ENCODE data around the gene DUT.

The DUT gene

GRCh38 chr15:48331796-48332641, 790 bp downstream of the DUT start:
- H3K4me3 ChIP-seq (ENCODE audit: insufficient read depth, low read length, poor library complexity, severe bottlenecking) = peak overlapping the region; percentile 95
- no peaks in the 10 kb centered on the region for H3K9me3 ChIP-seq (ENCODE audit: insufficient read depth, low read length)
- H3K79me2 ChIP-seq (ENCODE audit: insufficient read depth, low read length) = peaks cover 61% of the 10 kb centered on the region
- H3K4me2 ChIP-seq (ENCODE audit: low read depth, low read length, poor library complexity, severe bottlenecking) = peak overlapping the region; percentile 94
- peaks cover 6% of the 10 kb centered on the region; the same call in 1 of the 2 replicates for H3F3A ChIP-seq (ENCODE audit: insufficient read depth)
- H3K9me2 ChIP-seq (replicated peaks; ENCODE audit: insufficient read depth, low read length) = no peaks in the 10 kb centered on the region
- H3K9ac ChIP-seq (ENCODE audit: low read length) = peak overlapping the region; percentile 99
- H3K27me3 ChIP-seq (ENCODE audit: low read length) = no peaks in the 10 kb centered on the region
- peak overlapping the region; percentile 66 for H2AFZ ChIP-seq (ENCODE audit: low read depth, low read length, severe bottlenecking)
- peaks cover 18% of the 10 kb centered on the region for H3K36me3 ChIP-seq (ENCODE audit: low read length)
- H3K27ac ChIP-seq (ENCODE audit: low read depth, low read length) = peak overlapping the region; percentile 88
- TF ChIP-seq, protein P1, sequence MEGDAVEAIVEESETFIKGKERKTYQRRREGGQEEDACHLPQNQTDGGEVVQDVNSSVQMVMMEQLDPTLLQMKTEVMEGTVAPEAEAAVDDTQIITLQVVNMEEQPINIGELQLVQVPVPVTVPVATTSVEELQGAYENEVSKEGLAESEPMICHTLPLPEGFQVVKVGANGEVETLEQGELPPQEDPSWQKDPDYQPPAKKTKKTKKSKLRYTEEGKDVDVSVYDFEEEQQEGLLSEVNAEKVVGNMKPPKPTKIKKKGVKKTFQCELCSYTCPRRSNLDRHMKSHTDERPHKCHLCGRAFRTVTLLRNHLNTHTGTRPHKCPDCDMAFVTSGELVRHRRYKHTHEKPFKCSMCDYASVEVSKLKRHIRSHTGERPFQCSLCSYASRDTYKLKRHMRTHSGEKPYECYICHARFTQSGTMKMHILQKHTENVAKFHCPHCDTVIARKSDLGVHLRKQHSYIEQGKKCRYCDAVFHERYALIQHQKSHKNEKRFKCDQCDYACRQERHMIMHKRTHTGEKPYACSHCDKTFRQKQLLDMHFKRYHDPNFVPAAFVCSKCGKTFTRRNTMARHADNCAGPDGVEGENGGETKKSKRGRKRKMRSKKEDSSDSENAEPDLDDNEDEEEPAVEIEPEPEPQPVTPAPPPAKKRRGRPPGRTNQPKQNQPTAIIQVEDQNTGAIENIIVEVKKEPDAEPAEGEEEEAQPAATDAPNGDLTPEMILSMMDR (IDR thresholded peaks at IDR 0.05; ENCODE audit: insufficient read depth, low read length, poor library complexity, severe bottlenecking) = no peak
- TF ChIP-seq EZH2phosphoT487 (conservative IDR thresholded peaks at IDR 0.05; ENCODE audit: low read length) = no peak
- H4K20me1 ChIP-seq (ENCODE audit: low read depth, low read length) = peaks cover 22% of the 10 kb centered on the region

- Histone ChIP-seq H3K27ac (ENCODE audit: low read depth, low read length) (peak overlapping the region; percentile 88), H3K27me3 (ENCODE audit: low read length) (no peaks in the 10 kb centered on the region), H3K4me2 (ENCODE audit: low read depth, low read length, poor library complexity, severe bottlenecking) (peak overlapping the region; percentile 94), H3K79me2 (ENCODE audit: insufficient read depth, low read length) (peaks cover 67% of the 10 kb centered on the region), H3K9ac (ENCODE audit: low read length) (peak overlapping the region; percentile 99), H2AFZ (ENCODE audit: low read depth, low read length, severe bottlenecking) (peak overlapping the region; percentile 61), H3K4me3 (ENCODE audit: insufficient read depth, low read length, poor library complexity, severe bottlenecking) (peak overlapping the region; percentile 95), H3K9me2 (replicated peaks; ENCODE audit: insufficient read depth, low read length) (no peaks in the 10 kb centered on the region), H3K9me3 (ENCODE audit: insufficient read depth, low read length) (no peaks in the 10 kb centered on the region), H3K36me3 (ENCODE audit: low read length) (peaks cover 24% of the 10 kb centered on the region), H4K20me1 (ENCODE audit: low read depth, low read length) (peaks cover 28% of the 10 kb centered on the region), H3F3A (ENCODE audit: insufficient read depth) (peaks cover 6% of the 10 kb centered on the region; the same call in 1 of the 2 replicates)
- TF ChIP-seq EZH2phosphoT487 (conservative IDR thresholded peaks at IDR 0.05; ENCODE audit: low read length) = no peak
- TF ChIP-seq, protein P1 (IDR thresholded peaks at IDR 0.05; ENCODE audit: insufficient read depth, low read length, poor library complexity, severe bottlenecking) = no peak
These were observed 1.4 kb downstream of the DUT start for GRCh38 chr15:48332642-48333034.

GRCh38 chr15:48333540-48333939, 2.3 kb downstream of the DUT start:
- Histone ChIP-seq H4K20me1 (ENCODE audit: low read depth, low read length) (peaks cover 36% of the 10 kb centered on the region), H2AFZ (ENCODE audit: low read depth, low read length, severe bottlenecking) (no peak overlapping the region), H3K9ac (ENCODE audit: low read length) (peak overlapping the region; percentile 99), H3K27ac (ENCODE audit: low read depth, low read length) (peak overlapping the region; percentile 88), H3K79me2 (ENCODE audit: insufficient read depth, low read length) (peaks cover 74% of the 10 kb centered on the region), H3K27me3 (ENCODE audit: low read length) (no peaks in the 10 kb centered on the region), H3K4me2 (ENCODE audit: low read depth, low read length, poor library complexity, severe bottlenecking) (peak overlapping the region; percentile 94), H3K9me3 (ENCODE audit: insufficient read depth, low read length) (no peaks in the 10 kb centered on the region), H3K36me3 (ENCODE audit: low read length) (peaks cover 30% of the 10 kb centered on the region), H3K4me3 (ENCODE audit: insufficient read depth, low read length, poor library complexity, severe bottlenecking) (peak overlapping the region; percentile 95), H3K9me2 (replicated peaks; ENCODE audit: insufficient read depth, low read length) (no peaks in the 10 kb centered on the region), H3F3A (ENCODE audit: insufficient read depth) (peaks cover 6% of the 10 kb centered on the region; the same call in 1 of the 2 replicates)
- TF ChIP-seq EZH2phosphoT487 (conservative IDR thresholded peaks at IDR 0.05; ENCODE audit: low read length) = no peak
- TF ChIP-seq, protein P1 (IDR thresholded peaks at IDR 0.05; ENCODE audit: insufficient read depth, low read length, poor library complexity, severe bottlenecking) = no peak
